HuH-7 (cell line): ENCODE data around the gene C4orf50.
"Not testable (repeated sequence)": the region's sequence is repeated elsewhere in the genome, so short reads cannot be mapped to it uniquely, and the experiment has no call there.

Experiments
- DNase-seq: peaks from one replicate; pipeline ENCODE4 v3.0.0; 2011; ENCODE audit warnings: low spot score

C4orf50 gene

DNA sequence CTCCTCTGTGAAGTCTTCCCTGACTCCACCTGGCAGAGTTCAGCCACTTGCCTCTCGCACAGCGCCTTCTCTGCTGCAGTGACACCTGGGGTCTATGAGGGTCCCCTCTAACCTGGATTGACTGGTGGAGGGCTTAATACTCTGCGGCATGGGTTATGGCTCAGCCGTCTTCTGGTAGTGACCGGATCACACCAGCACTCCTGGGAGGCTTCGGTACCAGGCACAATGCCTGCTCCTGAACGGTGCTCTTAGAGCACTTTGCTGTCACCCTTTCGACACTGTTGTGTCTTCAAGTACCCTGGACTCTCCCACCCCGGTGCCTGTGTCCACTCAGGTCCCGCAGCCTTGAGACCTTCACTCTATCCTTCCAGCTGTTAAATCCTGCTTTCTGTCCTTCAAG is 50.0 kb downstream of the C4orf50 start:
- no peak for DNase-seq

GRCh38 chr4:5967783-5968182 is 50.4 kb downstream of the C4orf50 start:
- no peak for DNase-seq

DNA sequence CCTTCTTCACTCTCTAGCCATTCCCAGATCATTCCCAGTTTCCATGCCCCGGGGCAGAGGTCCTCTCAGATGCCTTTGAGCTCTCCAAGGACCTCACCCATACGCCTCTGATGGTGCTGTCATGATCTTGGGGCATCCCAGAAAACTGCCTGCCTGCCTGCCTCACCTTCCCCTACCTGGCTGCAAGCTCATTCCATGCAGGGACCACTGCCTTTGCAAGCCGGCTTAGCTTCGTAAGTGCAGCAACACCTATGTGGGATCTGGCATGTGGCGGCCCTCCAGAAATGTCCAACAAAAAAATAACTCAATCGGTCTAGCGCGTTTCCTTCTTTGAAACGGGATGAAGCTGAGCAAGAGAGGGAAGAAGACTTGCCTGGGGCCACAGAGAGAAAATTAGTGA is 53.0 kb downstream of the C4orf50 start:
- no peak for DNase-seq

- DNase-seq = no peak
Measured at GRCh38 chr4:5964030-5964429, 54.2 kb downstream of the C4orf50 start.

GRCh38 chr4:5963611-5964010 is 54.6 kb downstream of the C4orf50 start:
- DNase-seq = no peak

DNA sequence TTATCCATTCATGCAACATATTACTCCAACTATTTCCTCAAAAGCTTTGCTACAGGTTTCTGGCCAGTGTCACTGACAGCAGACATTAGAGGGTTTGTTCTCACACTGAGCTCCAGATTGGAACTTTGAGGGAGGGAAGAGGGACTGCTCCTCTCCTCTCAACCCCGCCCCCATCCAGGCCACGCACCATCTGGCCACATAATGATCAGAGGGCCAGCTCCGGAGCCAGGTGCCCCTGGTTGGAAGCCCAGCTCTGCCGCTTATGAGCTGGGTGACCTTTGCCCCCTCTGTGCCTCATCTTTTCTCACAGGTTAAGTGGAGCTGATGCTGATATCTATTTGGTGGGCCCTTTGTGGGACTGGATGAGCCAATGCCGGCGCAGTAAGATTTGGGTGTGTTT is 55.8 kb downstream of the C4orf50 start:
- DNase-seq = no peak

GRCh38 chr4:5960252-5960880 is 57.9 kb downstream of the C4orf50 start:
- DNase-seq = no peak

GRCh38 chr4:5959211-5959982 is 58.8 kb downstream of the C4orf50 start:
- no peak for DNase-seq

DNA sequence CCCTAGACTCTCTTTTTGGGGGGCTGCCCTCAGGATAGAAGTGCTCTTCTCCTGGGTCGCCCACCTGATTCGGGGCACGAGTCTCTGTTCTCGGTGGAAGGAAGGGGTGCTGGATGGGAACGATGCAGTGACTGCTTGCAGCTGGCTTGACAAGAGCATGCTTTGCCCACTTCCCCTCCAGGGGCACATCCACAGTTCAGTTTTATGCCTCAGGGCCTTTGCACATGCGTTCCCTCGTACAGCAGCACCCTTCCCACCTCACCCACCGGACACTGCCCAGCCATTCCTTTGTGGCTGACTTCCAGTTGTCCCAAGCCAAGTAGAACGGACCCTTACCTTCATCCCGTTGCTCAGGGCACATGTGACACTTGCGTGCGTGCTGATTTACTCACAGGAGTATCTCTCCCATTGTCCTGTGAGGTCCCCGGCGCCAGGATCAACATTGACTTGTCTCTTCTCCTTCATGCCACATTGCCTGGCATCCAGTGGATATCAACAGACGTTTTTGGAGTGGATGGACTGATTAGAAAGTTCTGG is 60.0 kb downstream of the C4orf50 start:
- no peak for DNase-seq

DNA sequence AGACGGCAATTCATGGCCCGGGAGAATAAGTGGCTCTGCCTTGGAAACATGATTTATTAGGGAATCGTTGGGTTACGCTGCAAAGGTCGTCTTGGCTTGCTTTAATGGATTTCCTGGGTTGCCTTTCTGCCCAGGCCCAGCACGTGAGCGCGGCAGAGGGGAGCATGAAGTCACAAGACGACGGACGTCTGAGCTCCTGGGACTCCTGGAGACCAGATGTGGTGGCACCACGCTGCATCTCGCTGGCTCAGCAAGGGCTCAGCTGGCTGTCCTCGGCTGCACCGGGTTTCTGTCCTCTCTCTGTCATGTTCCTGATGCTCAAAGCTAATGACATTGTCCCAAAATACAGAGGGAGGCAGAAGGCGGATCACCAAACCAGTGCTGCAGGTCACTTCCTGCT is 61.2 kb downstream of the C4orf50 start:
- DNase-seq = no peak

DNA sequence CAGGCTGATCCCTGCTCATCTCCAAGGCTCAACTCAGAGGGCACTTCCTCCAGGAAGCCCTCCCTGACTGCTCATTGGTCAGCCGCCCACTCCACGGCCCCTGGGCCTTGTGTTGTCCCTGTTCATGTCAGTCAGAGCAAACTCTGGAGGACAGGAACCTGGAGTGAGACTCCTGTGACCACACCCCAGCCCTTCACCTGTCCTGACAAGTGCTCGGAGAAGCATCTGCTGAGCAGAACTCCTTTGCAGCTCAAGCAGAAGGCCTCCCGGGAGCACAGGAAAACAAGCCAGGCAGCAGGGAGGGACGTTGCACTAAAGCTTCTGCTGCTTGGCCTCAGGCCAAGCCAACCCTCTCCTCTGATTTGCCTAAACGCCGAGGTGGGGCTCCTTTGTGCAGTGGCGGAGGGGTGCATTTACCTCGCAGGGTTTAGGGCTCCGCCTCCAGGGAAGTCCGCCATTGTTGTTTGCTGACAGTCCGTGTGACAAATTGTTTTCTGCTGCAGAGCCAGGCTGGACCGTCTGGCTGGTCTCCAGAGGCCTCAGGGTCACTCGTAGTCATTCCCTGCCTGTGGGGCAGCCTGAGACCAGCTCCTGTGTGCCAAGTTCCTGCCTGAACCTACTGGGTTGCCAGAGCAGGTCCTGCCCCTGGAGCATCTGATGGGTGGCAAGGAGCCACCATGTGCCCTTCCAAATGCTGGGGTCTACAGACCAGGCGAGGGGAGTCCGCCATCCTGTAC is 61.8 kb downstream of the C4orf50 start:
- no peak for DNase-seq

DNA sequence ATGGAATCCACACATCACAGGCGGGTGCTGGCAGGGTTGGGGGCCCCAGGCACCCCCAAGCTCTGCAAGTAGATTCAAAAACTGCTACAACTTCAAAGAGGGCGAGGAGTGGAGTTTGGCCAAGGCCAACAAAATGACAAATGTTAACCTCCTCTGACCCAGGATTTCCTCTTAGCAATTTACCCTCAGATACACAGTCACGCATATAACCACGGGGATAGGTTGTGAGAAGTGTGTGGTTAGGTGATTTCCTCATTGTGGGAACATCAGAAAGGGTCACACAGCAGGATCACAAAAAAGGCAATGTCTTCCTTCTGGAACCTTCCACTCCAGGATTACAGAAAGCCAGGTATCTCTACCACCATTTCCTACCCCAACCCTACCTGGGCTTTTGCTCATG is 62.4 kb downstream of the C4orf50 start:
- DNase-seq = no peak

GRCh38 chr4:5955201-5955821 is 62.9 kb downstream of the C4orf50 start:
- no peak for DNase-seq

GRCh38 chr4:5954056-5954760 is 64.0 kb downstream of the C4orf50 start:
- no peak for DNase-seq

GRCh38 chr4:5952975-5953951 is 65.0 kb downstream of the C4orf50 start:
- DNase-seq = no peak

- DNase-seq = no peak
Measured at GRCh38 chr4:5952286-5952974, 65.8 kb downstream of the C4orf50 start.

DNA sequence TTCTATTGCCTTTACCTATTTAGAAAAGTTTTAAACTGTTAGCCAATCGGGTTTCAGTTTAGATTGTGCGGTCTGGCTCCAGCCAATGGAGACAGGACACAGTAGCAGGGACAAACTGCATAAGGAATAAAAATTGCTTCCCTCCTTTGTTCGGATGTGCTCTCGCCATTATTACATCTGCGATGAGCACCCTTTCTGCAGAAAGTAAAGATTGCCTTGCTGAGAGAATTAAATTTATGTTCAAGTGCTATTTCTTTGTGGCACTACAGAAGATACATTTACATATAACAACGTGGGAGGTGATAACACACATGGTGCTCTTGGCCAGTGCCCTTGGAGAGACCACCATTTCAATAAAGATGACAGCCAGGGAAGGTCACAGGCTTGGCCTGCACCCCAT is 71.6 kb downstream of the C4orf50 start:
- not testable (repeated sequence) for DNase-seq

DNA sequence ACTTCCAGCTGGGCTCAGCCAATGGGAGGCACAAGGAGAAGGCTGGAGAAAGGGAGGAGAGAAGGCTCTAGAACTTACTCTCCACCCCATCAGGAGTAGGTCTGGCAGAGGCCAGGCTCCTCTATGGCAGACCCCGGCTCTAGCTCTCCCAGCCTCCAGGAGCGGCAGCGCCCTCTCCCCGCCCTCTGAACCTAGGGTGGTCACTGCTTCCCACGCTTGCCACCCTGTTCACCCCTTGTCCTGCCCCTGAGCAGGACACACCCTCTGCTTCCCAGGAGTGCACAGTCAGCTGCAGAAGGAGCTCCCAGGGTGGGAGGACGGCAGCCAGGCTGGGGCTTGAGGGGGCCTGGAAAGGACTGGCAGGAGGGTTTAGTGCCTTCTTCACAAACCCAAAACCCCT is 72.3 kb downstream of the C4orf50 start:
- DNase-seq = no peak

GRCh38 chr4:5945171-5945570 is 73.1 kb downstream of the C4orf50 start:
- DNase-seq = no peak

DNA sequence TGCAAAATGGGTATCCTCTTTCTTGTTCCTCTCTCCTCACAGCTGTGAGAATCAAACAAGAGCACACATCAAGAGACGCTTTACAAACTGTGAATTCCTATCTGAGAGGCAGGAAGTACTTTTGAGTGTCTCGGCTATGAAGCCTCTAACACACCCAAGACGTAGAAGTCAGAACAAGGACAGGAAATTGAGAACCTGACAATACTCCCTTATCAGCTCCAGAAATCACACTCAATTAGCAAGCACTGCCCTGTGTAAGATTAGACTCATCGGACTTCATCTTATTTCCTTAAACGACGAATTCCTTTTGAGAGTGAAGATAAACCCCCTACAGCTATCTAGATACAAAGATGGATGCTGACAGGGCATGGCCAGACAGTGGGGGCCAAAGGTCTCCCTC is 74.7 kb downstream of the C4orf50 start:
- DNase-seq = no peak
